DMS79 treated with DMSO at 0.1 percent for 48 hours (cell line): ENCODE measurements around the gene RILP.
"Not testable (repeated sequence)": the region's sequence is repeated elsewhere in the genome, so short reads cannot be mapped to it uniquely, and the experiment has no call there.

Experiments used
- DNase-seq: peaks from one replicate; lab custom pipeline; 2025; lab: John Stamatoyannopoulos, UW

Gene RILP

DNA sequence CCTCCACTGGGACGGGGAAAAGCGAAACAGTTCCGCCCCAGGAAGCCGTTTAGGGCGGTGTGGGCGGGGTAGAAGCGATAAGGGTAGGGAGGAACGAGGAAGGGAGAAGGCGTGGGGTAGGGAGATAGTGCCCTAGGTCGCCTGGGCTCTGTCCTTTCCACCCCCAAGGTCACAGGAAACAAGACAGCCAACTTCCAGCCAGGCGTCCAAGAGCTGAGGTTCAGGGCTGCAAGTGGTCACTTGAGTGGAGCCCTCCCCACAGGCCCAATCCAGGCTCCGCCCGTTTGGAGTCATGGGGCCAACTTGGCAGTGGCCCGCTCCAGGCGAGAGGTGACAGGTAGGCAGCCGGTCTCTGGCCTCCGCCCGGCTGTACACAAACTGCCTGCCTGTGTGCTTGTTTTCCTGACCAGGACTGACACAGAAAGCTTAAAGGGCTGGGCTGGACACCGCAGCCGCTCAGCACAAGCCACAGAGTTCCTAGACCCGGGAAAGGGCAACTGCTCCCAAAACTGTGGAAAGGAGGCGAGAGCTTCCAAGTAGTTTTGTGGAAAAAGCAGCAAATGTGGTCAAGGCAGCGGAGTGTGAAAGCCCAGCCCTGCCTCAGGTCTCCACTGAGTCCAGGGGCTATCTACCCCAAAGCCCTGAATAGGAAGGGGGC is at the start of gene RILP:
TSS of gene RILP (minus strand) at position 23 of the 658 bp plus-strand sequence. CDS start 62 bp downstream, outside the sequence.
- no peak for DNase-seq

DNA sequence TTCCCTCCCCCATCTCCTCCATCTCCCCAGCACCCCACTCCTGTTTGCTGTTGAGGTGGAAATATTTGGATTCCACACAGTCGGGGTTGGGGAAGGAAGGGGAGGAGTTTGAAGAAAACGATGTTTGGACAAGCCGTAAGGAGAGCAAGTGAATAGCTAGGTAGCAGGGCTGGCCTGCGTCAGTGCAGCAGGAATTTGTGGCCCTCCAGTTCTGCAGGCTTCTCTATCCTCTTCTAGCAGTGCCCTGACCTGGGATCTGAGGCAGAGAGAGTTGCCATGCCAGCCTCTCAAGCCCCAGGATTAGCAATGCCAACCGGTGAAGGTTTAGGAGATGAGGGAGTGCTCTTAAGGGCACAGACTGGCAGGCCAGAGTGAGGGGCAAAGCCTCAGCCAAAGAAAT is 48.0 kb upstream of the RILP start:
- DNase-seq, result no peak

- no peak for DNase-seq
These were observed 45.7 kb upstream of the RILP start for GRCh38 chr17:1695365-1695764.

DNA sequence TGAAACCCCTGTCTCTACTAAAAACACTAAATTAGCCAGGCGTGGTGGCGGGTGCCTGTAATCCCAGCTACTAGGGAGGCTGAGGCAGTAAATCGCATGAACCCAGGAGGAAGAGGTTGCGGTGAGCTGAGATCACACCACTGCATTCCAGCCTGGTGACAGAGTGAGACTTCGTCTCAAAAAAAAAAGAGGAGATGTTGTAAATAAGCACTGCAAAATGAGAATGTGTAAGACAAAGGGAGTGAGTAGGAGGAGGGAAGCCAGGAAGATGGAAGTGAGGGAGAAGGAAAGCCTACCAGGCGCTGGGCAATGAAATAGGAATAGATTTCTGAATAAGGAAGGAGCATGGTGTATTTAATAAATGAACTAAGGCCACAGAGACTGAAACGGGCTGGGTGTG is 43.7 kb upstream of the RILP start:
- DNase-seq, result no peak

DNA sequence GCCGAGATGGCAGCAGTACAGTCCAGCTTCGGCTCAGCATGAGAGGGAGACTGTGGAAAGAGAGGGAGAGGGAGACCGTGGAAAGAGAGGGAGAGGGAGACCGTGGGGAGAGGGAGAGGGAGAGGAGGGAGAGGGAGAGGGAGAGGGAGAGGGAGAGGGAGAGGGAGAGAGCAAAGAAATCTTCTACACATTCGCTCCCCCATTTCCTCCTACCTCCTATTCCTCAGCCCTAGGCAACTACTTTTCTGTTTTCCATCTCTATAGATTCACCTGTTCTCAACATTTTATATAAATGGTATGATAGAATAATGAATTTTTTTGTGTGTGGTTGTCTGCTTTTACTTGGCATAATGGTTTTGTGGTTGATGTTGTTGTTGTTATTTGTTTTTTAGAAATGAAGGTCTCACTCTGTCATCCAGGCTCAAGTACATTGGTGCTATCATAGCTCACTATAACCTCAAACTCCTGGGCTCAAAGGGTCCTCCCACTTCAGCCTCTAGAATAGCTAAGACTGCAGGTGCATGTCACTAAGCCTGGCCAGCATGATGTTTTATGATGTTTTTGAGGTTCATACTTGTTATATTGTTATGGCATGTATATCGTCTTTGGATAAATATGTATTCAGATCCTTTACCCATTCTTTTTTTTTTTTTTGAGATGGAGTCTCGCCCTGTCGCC is 41.0 kb upstream of the RILP start:
- DNase-seq, result no peak

- DNase-seq, result not testable (repeated sequence)
These were observed 38.7 kb upstream of the RILP start for GRCh38 chr17:1688405-1688804.

- no peak for DNase-seq
These were observed 36.4 kb upstream of the RILP start for GRCh38 chr17:1686086-1686485.

- DNase-seq, result peak; percentile 84
These were observed 34.9 kb upstream of the RILP start, which contains the start of gene PRPF8 for GRCh38 chr17:1684378-1685189. Gene PRPF8, minus strand, starts transcription at chr17:1684867. Its CDS starts 296 bp downstream, at chr17:1684571.

DNA sequence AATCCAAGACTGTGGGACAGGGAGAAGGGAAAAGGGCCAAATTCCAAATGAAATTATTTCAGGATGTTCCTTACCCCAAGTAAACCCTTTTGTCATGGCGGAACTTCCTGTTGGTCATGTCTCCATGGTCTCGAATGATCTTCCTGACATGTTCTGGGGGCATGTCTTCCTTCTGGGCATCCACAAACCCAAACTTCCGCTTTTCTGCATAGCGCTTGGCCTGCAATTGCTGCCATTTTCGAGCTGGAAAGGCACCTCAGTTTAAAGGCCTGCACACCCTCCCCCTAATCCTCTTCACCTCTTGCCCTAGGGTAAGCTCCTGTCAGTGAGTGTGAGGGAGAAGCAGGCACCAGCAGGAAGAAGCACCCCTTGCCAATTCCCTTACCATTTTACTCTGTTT is 33.8 kb upstream of the RILP start:
- DNase-seq, result no peak

GRCh38 chr17:1676401-1676800 is 26.7 kb upstream of the RILP start:
- DNase-seq, result no peak

- no peak for DNase-seq
These were observed 23.5 kb upstream of the RILP start for GRCh38 chr17:1673041-1673785.

GRCh38 chr17:1663934-1664333 is 14.3 kb upstream of the RILP start:
- not testable (repeated sequence) for DNase-seq

GRCh38 chr17:1661045-1661444 is 11.4 kb upstream of the RILP start:
- DNase-seq, result no peak

DNA sequence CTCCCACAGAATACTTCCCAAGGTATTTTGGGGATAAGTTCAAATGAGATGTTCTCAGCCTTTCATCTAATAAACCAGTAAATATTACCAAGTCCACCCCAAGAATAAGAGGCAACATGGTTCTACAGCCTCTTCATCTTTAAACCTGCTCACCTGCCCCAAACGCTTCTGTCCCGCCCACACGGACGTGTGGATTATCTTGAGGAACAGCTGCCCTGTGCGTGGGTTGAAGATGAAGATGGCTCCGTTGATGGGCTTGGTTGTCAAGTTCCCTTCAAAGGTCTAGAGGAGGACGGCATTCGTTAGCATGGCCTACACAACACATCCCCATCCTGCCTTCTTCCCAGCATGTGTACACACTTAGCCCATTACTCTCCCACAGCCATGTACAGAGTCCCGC is 8.4 kb upstream of the RILP start:
- DNase-seq, result no peak

- no peak for DNase-seq
These were observed 4.1 kb upstream of the RILP start for GRCh38 chr17:1653735-1654134.

- not testable (repeated sequence) for DNase-seq
These were observed 3.1 kb upstream of the RILP start for GRCh38 chr17:1652794-1653193.

DNA sequence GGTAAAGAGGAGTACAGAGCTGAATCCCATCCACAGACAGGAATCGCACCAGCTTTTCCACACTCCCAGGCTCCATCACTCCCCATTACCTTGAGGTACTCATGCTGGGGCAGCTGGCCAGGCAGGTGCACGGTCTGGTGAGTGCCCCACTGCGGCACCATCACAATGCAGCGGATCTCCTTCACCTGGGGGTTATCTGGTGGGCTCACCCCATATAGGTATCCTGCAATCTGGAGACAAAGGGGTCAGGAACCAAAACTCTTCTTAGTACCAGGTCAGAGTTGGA is 1.8 kb upstream of the RILP start:
- DNase-seq, result no peak

GRCh38 chr17:1650731-1651558 is 1.3 kb upstream of the RILP start:
- DNase-seq, result no peak

DNA sequence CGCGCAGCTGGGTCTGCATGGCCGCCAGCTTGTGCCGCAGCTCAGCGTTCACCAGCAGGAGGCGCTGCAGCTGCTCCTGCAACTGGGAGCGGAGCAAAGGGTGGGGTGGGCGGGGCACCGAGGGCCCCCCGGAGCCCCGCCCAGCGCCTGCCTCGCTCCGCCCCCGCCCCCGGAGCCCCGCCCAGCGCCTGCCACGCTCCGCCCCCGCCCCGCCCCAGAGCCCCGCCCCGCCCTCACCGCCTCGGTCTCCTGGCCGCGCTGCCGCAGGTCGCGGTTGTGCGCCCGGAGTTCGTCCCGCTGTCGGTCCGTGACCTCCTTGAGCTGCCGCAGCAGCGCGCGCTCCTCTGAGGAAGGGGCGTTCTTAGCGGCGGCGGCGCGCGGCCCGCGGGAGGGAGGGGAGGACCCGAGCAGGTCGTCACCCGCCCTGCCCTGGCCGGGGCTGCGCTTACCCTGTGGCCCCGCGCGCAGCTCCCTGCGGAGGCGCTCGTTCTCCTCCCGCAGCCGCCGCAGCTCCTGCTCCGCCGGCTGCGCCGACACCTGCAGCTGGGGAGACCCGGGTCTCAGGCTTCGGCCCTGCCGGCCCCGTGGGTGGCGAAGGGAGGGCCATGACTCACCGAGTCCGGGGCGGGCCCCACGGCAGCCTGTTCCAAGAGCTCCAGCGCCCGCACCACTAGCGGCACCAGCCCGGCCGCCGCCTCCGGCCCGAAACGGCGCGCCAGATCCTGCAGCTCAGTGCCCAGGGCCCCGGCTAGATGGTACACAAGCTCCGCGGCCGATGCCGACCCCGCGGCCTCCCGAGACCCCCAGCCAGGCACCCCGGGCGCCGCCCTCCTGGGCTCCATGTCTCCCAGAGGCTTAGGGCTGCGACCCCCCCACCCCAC is 463 bp downstream of the RILP start:
- DNase-seq, result no peak

GRCh38 chr17:1648173-1648962 is 1.3 kb downstream of the RILP start:
- DNase-seq, result no peak
